OCI-LY3 (cell line): ENCODE measurements around the gene LMTK2.

ENCODE experiments used
- H2AFZ ChIP-seq: fragments of 200-600, 300-600 bp; shearing (Covaris generic); 2 replicates; pipeline ENCODE4 v1.6.0; 2014; ENCODE audit warnings: antibody characterized with exemption, low read depth, low read length
- H3K27ac ChIP-seq: fragments of 200-600, 300-600 bp; sonication (generic); 2 replicates; pipeline ENCODE4 v1.5.1; 2014; ENCODE audit warnings: mild to moderate bottlenecking, low read length, moderate library complexity, mixed read lengths
- H3K27me3 ChIP-seq: fragments of 200-600, 300-600 bp; sonication (generic); 2 replicates; pipeline ENCODE4 v1.6.1; 2014; ENCODE audit warnings: low read depth, low read length, mixed read lengths
- H3K36me3 ChIP-seq: fragments of 200-600, 300-600 bp; sonication (generic); replicated peaks from 2 replicates; pipeline ENCODE3; 2014; ENCODE audit warnings: low read depth, low read length, mixed read lengths
- H3K4me1 ChIP-seq: fragments of 300-600, 200-600 bp; sonication (generic); 2 replicates; pipeline ENCODE4 v1.6.1; 2014; ENCODE audit warnings: low read length, mixed read lengths
- H3K4me2 ChIP-seq: fragments of 200-600, 300-600 bp; sonication (generic); 2 replicates; pipeline ENCODE4 v1.6.1; 2014; ENCODE audit warnings: low read length, mixed read lengths
- H3K4me3 ChIP-seq: fragments of 300-600, 200-600 bp; sonication (generic); 2 replicates; pipeline ENCODE4 v1.5.1; 2014; ENCODE audit warnings: antibody characterized with exemption, mild to moderate bottlenecking, low read length, moderate library complexity
- H3K79me2 ChIP-seq: fragments of 300-600, 200-600 bp; shearing (Covaris generic); 2 replicates; pipeline ENCODE4 v1.6.1; 2014; ENCODE audit warnings: mild to moderate bottlenecking, low read length, mixed read lengths
- H3K9ac ChIP-seq: fragments of 300-600, 200-600 bp; shearing (Covaris generic); 2 replicates; pipeline ENCODE4 v1.6.0; 2014; ENCODE audit warnings: mild to moderate bottlenecking, low read length, moderate library complexity
- H3K9me3 ChIP-seq: fragments of 200-600, 300-600 bp; shearing (Covaris generic); 2 replicates; pipeline ENCODE4 v1.6.1; 2014; ENCODE audit warnings: low read length, mixed read lengths; ENCODE audit not compliant: insufficient read depth
- H4K20me1 ChIP-seq: fragments of 200-600, 300-600 bp; sonication (generic); 2 replicates; pipeline ENCODE4 v1.6.1; 2016; ENCODE audit warnings: low read length, mixed read lengths; ENCODE audit not compliant: insufficient read depth
- EZH2phosphoT487 ChIP-seq: fragments of 200-600 bp; shearing (Covaris generic); IDR thresholded peaks from 2 replicates; pipeline ENCODE4 v1.6.1; 2018; ENCODE audit warnings: antibody characterized with exemption, mixed run types, low read depth
- TF ChIP-seq, protein P1 (sequence below): fragments of 200-600, 300-600 bp; sonication (generic); IDR thresholded peaks from 2 replicates; pipeline ENCODE4 v1.5.1; 2014; ENCODE audit warnings: antibody characterized with exemption, low read length, low read depth

LMTK2 gene

GRCh38 chr7:98213888-98214810, 107.5 kb downstream of the LMTK2 start:
- no peak for TF ChIP-seq EZH2phosphoT487
- H3K4me3 ChIP-seq = no peak overlapping the region
- H2AFZ ChIP-seq = no peak overlapping the region
- H3K27me3 ChIP-seq = peaks cover 13% of the 10 kb centered on the region
- H3K9ac ChIP-seq = no peak overlapping the region
- no peak overlapping the region for H3K4me2 ChIP-seq
- H3K27ac ChIP-seq = no peak overlapping the region
- no peaks in the 10 kb centered on the region for H3K79me2 ChIP-seq
- H3K36me3 ChIP-seq = no peaks in the 10 kb centered on the region
- H3K9me3 ChIP-seq = no peaks in the 10 kb centered on the region
- peaks cover 9% of the 10 kb centered on the region; the same call in 1 of the 2 replicates for H4K20me1 ChIP-seq
- H3K4me1 ChIP-seq = peaks cover 7% of the 10 kb centered on the region

DNA sequence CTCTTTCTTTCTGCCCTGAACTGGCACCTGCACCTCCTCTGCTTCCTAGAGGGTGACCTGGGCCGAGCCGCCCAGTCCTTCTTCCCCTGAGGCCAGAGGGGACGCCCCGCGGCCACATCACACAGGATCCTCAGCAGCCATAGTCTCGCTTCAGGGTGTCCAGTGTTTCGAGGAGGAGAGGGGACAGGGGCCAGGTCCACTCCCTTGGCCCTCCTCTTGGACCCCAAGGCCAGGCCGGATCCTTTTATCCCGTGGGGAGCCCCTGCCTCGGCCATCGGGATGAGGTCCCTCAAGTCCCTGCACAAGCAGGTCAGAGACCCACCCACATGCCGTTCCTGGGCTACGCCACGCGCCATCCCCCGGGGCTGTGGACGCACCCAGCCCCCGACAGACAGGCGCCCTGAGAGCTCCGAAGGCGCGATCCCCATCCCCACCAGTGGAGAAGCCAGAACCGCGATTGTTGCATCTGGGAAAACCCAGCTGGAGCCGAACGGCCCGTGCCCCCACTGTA, 108.2 kb downstream of the LMTK2 start:
- Histone ChIP-seq H4K20me1 (peaks cover 9% of the 10 kb centered on the region; the same call in 1 of the 2 replicates), H3K4me1 (peaks cover 7% of the 10 kb centered on the region), H3K36me3 (no peaks in the 10 kb centered on the region), H3K27ac (no peak overlapping the region), H3K9ac (no peak overlapping the region), H3K9me3 (no peaks in the 10 kb centered on the region), H3K4me3 (no peak overlapping the region), H3K4me2 (no peak overlapping the region), H3K79me2 (no peaks in the 10 kb centered on the region), H2AFZ (no peak overlapping the region), H3K27me3 (peaks cover 15% of the 10 kb centered on the region)
- no peak for TF ChIP-seq EZH2phosphoT487
- TF ChIP-seq, protein P1, sequence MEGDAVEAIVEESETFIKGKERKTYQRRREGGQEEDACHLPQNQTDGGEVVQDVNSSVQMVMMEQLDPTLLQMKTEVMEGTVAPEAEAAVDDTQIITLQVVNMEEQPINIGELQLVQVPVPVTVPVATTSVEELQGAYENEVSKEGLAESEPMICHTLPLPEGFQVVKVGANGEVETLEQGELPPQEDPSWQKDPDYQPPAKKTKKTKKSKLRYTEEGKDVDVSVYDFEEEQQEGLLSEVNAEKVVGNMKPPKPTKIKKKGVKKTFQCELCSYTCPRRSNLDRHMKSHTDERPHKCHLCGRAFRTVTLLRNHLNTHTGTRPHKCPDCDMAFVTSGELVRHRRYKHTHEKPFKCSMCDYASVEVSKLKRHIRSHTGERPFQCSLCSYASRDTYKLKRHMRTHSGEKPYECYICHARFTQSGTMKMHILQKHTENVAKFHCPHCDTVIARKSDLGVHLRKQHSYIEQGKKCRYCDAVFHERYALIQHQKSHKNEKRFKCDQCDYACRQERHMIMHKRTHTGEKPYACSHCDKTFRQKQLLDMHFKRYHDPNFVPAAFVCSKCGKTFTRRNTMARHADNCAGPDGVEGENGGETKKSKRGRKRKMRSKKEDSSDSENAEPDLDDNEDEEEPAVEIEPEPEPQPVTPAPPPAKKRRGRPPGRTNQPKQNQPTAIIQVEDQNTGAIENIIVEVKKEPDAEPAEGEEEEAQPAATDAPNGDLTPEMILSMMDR = no peak

- no peaks in the 10 kb centered on the region for H3K79me2 ChIP-seq
- H3K4me1 ChIP-seq = peaks cover 7% of the 10 kb centered on the region
- peaks cover 15% of the 10 kb centered on the region for H3K27me3 ChIP-seq
- H2AFZ ChIP-seq = no peak overlapping the region
- no peak overlapping the region for H3K9ac ChIP-seq
- no peaks in the 10 kb centered on the region for H3K36me3 ChIP-seq
- no peak overlapping the region for H3K27ac ChIP-seq
- H4K20me1 ChIP-seq = peaks cover 9% of the 10 kb centered on the region; the same call in 1 of the 2 replicates
- no peak overlapping the region for H3K4me3 ChIP-seq
- H3K4me2 ChIP-seq = no peak overlapping the region
- no peaks in the 10 kb centered on the region for H3K9me3 ChIP-seq
- TF ChIP-seq, protein P1 = no peak
These were observed 109.2 kb downstream of the LMTK2 start for GRCh38 chr7:98215561-98216495.

- no peak overlapping the region for H3K4me3 ChIP-seq
- peaks cover 7% of the 10 kb centered on the region for H3K4me1 ChIP-seq
- H3K79me2 ChIP-seq = no peaks in the 10 kb centered on the region
- H3K36me3 ChIP-seq = no peaks in the 10 kb centered on the region
- no peak overlapping the region for H3K27ac ChIP-seq
- peaks cover 10% of the 10 kb centered on the region for H3K27me3 ChIP-seq
- no peaks in the 10 kb centered on the region for H3K9me3 ChIP-seq
- TF ChIP-seq, protein P1 = no peak
- no peak for TF ChIP-seq EZH2phosphoT487
- no peak overlapping the region for H3K4me2 ChIP-seq
- peaks cover 9% of the 10 kb centered on the region; the same call in 1 of the 2 replicates for H4K20me1 ChIP-seq
- no peak overlapping the region for H3K9ac ChIP-seq
- no peak overlapping the region for H2AFZ ChIP-seq
These were observed 110.4 kb downstream of the LMTK2 start for GRCh38 chr7:98216941-98217622.
